HUES64 (cell line): Measurements from ENCODE around the gene LASP1.

Experiments used
- H3K27ac ChIP-seq: 2 replicates; pipeline ENCODE4 v1.7.0; 2013; ENCODE audit warnings: low read depth, low read length, inconsistent platforms
- H3K27me3 ChIP-seq: 2 replicates; pipeline ENCODE4 v1.6.1; 2013; ENCODE audit warnings: mild to moderate bottlenecking, low read length; ENCODE audit not compliant: insufficient read depth
- H3K36me3 ChIP-seq: 2 replicates; pipeline ENCODE4 v1.6.1; 2013; ENCODE audit warnings: mild to moderate bottlenecking, low read length; ENCODE audit not compliant: insufficient read depth
- H3K4me1 ChIP-seq: 2 replicates; pipeline ENCODE4 v1.6.1; 2013; ENCODE audit warnings: mild to moderate bottlenecking, low read length, moderate library complexity; ENCODE audit not compliant: insufficient read depth
- H3K4me3 ChIP-seq: 2 replicates; pipeline ENCODE4 v1.5.1; 2013; ENCODE audit warnings: mild to moderate bottlenecking, low read length, moderate library complexity
- H3K9ac ChIP-seq: 2 replicates; pipeline ENCODE4 v1.6.1; 2013; ENCODE audit warnings: mild to moderate bottlenecking, low read depth, low read length
- H3K9me3 ChIP-seq: 2 replicates; pipeline ENCODE4 v1.6.1; 2013; ENCODE audit warnings: low read depth, low read length; ENCODE audit not compliant: insufficient read depth
- WGBS: fragments of 150-250, 120-280 bp; methylation state at CpG from one replicate; pipeline ENCODE4 v1.1.7; 2013; ENCODE audit warnings: missing lambda C conversion rate; 5-methylcytosine and 5-hydroxymethylcytosine counted together

The LASP1 gene

GRCh38 chr17:38891441-38891840 lies 21.6 kb downstream of the LASP1 start:
- H3K4me1 ChIP-seq: no peaks in the 10 kb centered on the region; the same call in 1 of the 2 replicates
- H3K4me3 ChIP-seq: no peak overlapping the region
- H3K27me3 ChIP-seq: no peaks in the 10 kb centered on the region
- no peaks in the 10 kb centered on the region for H3K9me3 ChIP-seq
- peaks cover 45% of the 10 kb centered on the region for H3K36me3 ChIP-seq
- 94% methylated on average over 8 of the region's 8 CpGs for WGBS
- no peak overlapping the region for H3K27ac ChIP-seq
- H3K9ac ChIP-seq: no peak overlapping the region

GRCh38 chr17:38892083-38892482 lies 22.2 kb downstream of the LASP1 start:
- H3K4me1 ChIP-seq: no peaks in the 10 kb centered on the region; the same call in 1 of the 2 replicates
- no peak overlapping the region for H3K9ac ChIP-seq
- peaks cover 46% of the 10 kb centered on the region for H3K36me3 ChIP-seq
- H3K27me3 ChIP-seq: no peaks in the 10 kb centered on the region
- WGBS: 93% methylated on average over 4 of the region's 4 CpGs
- no peak overlapping the region for H3K4me3 ChIP-seq
- no peaks in the 10 kb centered on the region for H3K9me3 ChIP-seq
- no peak overlapping the region for H3K27ac ChIP-seq

- Histone ChIP-seq H3K27ac (no peak overlapping the region), H3K4me3 (no peak overlapping the region), H3K9ac (no peak overlapping the region), H3K27me3 (no peaks in the 10 kb centered on the region), H3K4me1 (no peaks in the 10 kb centered on the region; the same call in 1 of the 2 replicates), H3K9me3 (no peaks in the 10 kb centered on the region), H3K36me3 (peaks cover 50% of the 10 kb centered on the region)
- 92% methylated on average over 13 of the region's 13 CpGs for WGBS
Measured at GRCh38 chr17:38892620-38893019, 22.8 kb downstream of the LASP1 start.

GRCh38 chr17:38893113-38893512 lies 23.3 kb downstream of the LASP1 start:
- H3K9me3 ChIP-seq: no peaks in the 10 kb centered on the region
- no peaks in the 10 kb centered on the region; the same call in 1 of the 2 replicates for H3K4me1 ChIP-seq
- no peaks in the 10 kb centered on the region for H3K27me3 ChIP-seq
- H3K36me3 ChIP-seq: peaks cover 54% of the 10 kb centered on the region
- H3K27ac ChIP-seq: no peak overlapping the region
- WGBS: 84% methylated on average over 5 of the region's 5 CpGs
- H3K9ac ChIP-seq: no peak overlapping the region
- H3K4me3 ChIP-seq: no peak overlapping the region

GRCh38 chr17:38893607-38894006 lies 23.7 kb downstream of the LASP1 start:
- Histone ChIP-seq H3K9me3 (no peaks in the 10 kb centered on the region), H3K27ac (no peak overlapping the region), H3K4me3 (no peak overlapping the region), H3K27me3 (no peaks in the 10 kb centered on the region), H3K36me3 (peaks cover 56% of the 10 kb centered on the region), H3K9ac (no peak overlapping the region), H3K4me1 (no peaks in the 10 kb centered on the region; the same call in 1 of the 2 replicates)
- WGBS: 80% methylated on average over 6 of the region's 6 CpGs

- no peaks in the 10 kb centered on the region for H3K9me3 ChIP-seq
- H3K9ac ChIP-seq: no peak overlapping the region
- H3K27me3 ChIP-seq: no peaks in the 10 kb centered on the region
- no peaks in the 10 kb centered on the region; the same call in 1 of the 2 replicates for H3K4me1 ChIP-seq
- no peak overlapping the region for H3K27ac ChIP-seq
- no peak overlapping the region for H3K4me3 ChIP-seq
- 72% methylated on average over 7 of the region's 7 CpGs for WGBS
- peaks cover 57% of the 10 kb centered on the region for H3K36me3 ChIP-seq
Measured at GRCh38 chr17:38894276-38894675, 24.4 kb downstream of the LASP1 start.

GRCh38 chr17:38896346-38896954 lies 26.6 kb downstream of the LASP1 start:
- Histone ChIP-seq H3K27ac (peak overlapping the region; percentile 30; the same call in 1 of the 2 replicates), H3K4me1 (peaks cover 4% of the 10 kb centered on the region; the same call in 1 of the 2 replicates), H3K9me3 (no peaks in the 10 kb centered on the region), H3K9ac (no peak overlapping the region), H3K4me3 (no peak overlapping the region), H3K36me3 (peaks cover 44% of the 10 kb centered on the region), H3K27me3 (no peaks in the 10 kb centered on the region)
- WGBS: 83% methylated on average over 13 of the region's 13 CpGs

GRCh38 chr17:38897176-38897575 lies 27.3 kb downstream of the LASP1 start:
- Histone ChIP-seq H3K27me3 (no peaks in the 10 kb centered on the region), H3K9ac (no peak overlapping the region), H3K4me3 (no peak overlapping the region), H3K27ac (0 out of 2 replicates have a peak overlapping the region, but pooled peaks have one; percentile 29), H3K4me1 (peaks cover 4% of the 10 kb centered on the region; the same call in 1 of the 2 replicates), H3K36me3 (peaks cover 36% of the 10 kb centered on the region), H3K9me3 (no peaks in the 10 kb centered on the region)
- 93% methylated on average over 6 of the region's 6 CpGs for WGBS

- WGBS: 81% methylated on average over 12 of the region's 12 CpGs
- H3K36me3 ChIP-seq: peaks cover 30% of the 10 kb centered on the region
- H3K27ac ChIP-seq: no peak overlapping the region
- H3K9ac ChIP-seq: no peak overlapping the region
- H3K4me3 ChIP-seq: no peak overlapping the region
- H3K4me1 ChIP-seq: peaks cover 4% of the 10 kb centered on the region; the same call in 1 of the 2 replicates
- H3K9me3 ChIP-seq: no peaks in the 10 kb centered on the region
- H3K27me3 ChIP-seq: no peaks in the 10 kb centered on the region
Measured at GRCh38 chr17:38897671-38898290, 27.9 kb downstream of the LASP1 start.

GRCh38 chr17:38898291-38898679 lies 28.4 kb downstream of the LASP1 start:
- Histone ChIP-seq H3K27ac (no peak overlapping the region), H3K9ac (no peak overlapping the region), H3K36me3 (peaks cover 30% of the 10 kb centered on the region)

GRCh38 chr17:38898812-38899348 lies 29.0 kb downstream of the LASP1 start:
- H3K27ac ChIP-seq: no peak overlapping the region
- H3K4me1 ChIP-seq: peaks cover 4% of the 10 kb centered on the region; the same call in 1 of the 2 replicates
- no peak overlapping the region for H3K9ac ChIP-seq

More at GRCh38 chr17:38898291-38898679, 28.4 kb downstream of the LASP1 start:
- Histone ChIP-seq H3K27me3 (no peaks in the 10 kb centered on the region), H3K4me3 (no peak overlapping the region), H3K9me3 (no peaks in the 10 kb centered on the region), H3K4me1 (peaks cover 4% of the 10 kb centered on the region; the same call in 1 of the 2 replicates)
- 82% methylated on average over 9 of the region's 9 CpGs for WGBS

More at GRCh38 chr17:38898812-38899348, 29.0 kb downstream of the LASP1 start:
- 92% methylated on average over 11 of the region's 11 CpGs for WGBS
- Histone ChIP-seq H3K4me3 (no peak overlapping the region), H3K36me3 (peaks cover 36% of the 10 kb centered on the region), H3K9me3 (no peaks in the 10 kb centered on the region), H3K27me3 (no peaks in the 10 kb centered on the region)
